ENCODE measurements around the gene RNLS.

The RNLS gene

GRCh38 chr10:88392222-88392621 is 190.9 kb downstream of the RNLS start:
- TF ChIP-seq TAF1 (IDR thresholded peaks at IDR 0.05; ENCODE audit: borderline replicate concordance, insufficient read depth, low read length) (no peak), POLR2AphosphoS5 (IDR thresholded peaks at IDR 0.05; ENCODE audit: low read depth, low read length) (no peak), REST (IDR thresholded peaks at IDR 0.05; ENCODE audit: insufficient read depth in 1 of 2, low read depth in 2 of 2, low read length in 2 of 2) (no peak), FOXP2 (optimal IDR thresholded peaks at IDR 0.05; ENCODE audit: borderline replicate concordance, extremely low read depth, extremely low read length, insufficient read depth) (no peak), SIN3A (IDR thresholded peaks at IDR 0.05; ENCODE audit: borderline replicate concordance, insufficient read depth, low read length) (no peak)

- no peak for TF ChIP-seq FOXP2 (optimal IDR thresholded peaks at IDR 0.05; ENCODE audit: borderline replicate concordance, extremely low read depth, extremely low read length, insufficient read depth)
- no peak for TF ChIP-seq TAF1 (IDR thresholded peaks at IDR 0.05; ENCODE audit: borderline replicate concordance, insufficient read depth, low read length)
- TF ChIP-seq REST (IDR thresholded peaks at IDR 0.05; ENCODE audit: insufficient read depth in 1 of 2, low read depth in 2 of 2, low read length in 2 of 2): no peak
- TF ChIP-seq SIN3A (IDR thresholded peaks at IDR 0.05; ENCODE audit: borderline replicate concordance, insufficient read depth, low read length): no peak
- no peak for TF ChIP-seq POLR2AphosphoS5 (IDR thresholded peaks at IDR 0.05; ENCODE audit: low read depth, low read length)
Measured at GRCh38 chr10:88390041-88390440, 193.1 kb downstream of the RNLS start.

GRCh38 chr10:88389456-88389855 is 193.7 kb downstream of the RNLS start:
- TF ChIP-seq FOXP2 (optimal IDR thresholded peaks at IDR 0.05; ENCODE audit: borderline replicate concordance, extremely low read depth, extremely low read length, insufficient read depth) (no peak), SIN3A (IDR thresholded peaks at IDR 0.05; ENCODE audit: borderline replicate concordance, insufficient read depth, low read length) (no peak), POLR2AphosphoS5 (IDR thresholded peaks at IDR 0.05; ENCODE audit: low read depth, low read length) (no peak), TAF1 (IDR thresholded peaks at IDR 0.05; ENCODE audit: borderline replicate concordance, insufficient read depth, low read length) (no peak), REST (IDR thresholded peaks at IDR 0.05; ENCODE audit: insufficient read depth in 1 of 2, low read depth in 2 of 2, low read length in 2 of 2) (no peak)

GRCh38 chr10:88388324-88388723 is 194.8 kb downstream of the RNLS start:
- TF ChIP-seq REST (IDR thresholded peaks at IDR 0.05; ENCODE audit: insufficient read depth in 1 of 2, low read depth in 2 of 2, low read length in 2 of 2): no peak
- no peak for TF ChIP-seq SIN3A (IDR thresholded peaks at IDR 0.05; ENCODE audit: borderline replicate concordance, insufficient read depth, low read length)
- TF ChIP-seq POLR2AphosphoS5 (IDR thresholded peaks at IDR 0.05; ENCODE audit: low read depth, low read length): no peak
- TF ChIP-seq TAF1 (IDR thresholded peaks at IDR 0.05; ENCODE audit: borderline replicate concordance, insufficient read depth, low read length): no peak
- no peak for TF ChIP-seq FOXP2 (optimal IDR thresholded peaks at IDR 0.05; ENCODE audit: borderline replicate concordance, extremely low read depth, extremely low read length, insufficient read depth)

Measured in PFSK-1 (cell line).